SK-N-SH (cell line): ENCODE measurements around the gene KNG1. TPM values are rescaled to one million over a fixed set of nuclear protein-coding genes. Genes with fewer than 3 reads are reported as not detected.

Source experiments
- CTCF ChIA-PET: fragments of 300-600, 350-600 bp; formaldehyde crosslinking; extraction: SDS; loops from one replicate; lab custom pipeline; 2021; lab: Yijun Ruan, JAX
- POLR2A ChIA-PET: fragments of 350-600 bp; sonication (Branson Sonifier 250); formaldehyde crosslinking; extraction: SDS; loops from one replicate; lab custom pipeline; 2020; ENCODE audit warnings: antibody characterized with exemption, inconsistent platforms; lab: Yijun Ruan, JAX
- DNase-seq: peaks from one replicate; pipeline ENCODE4 v3.0.0; 2012
- H2AFZ ChIP-seq: fragments of 200-600 bp; sonication (generic); 2 replicates; pipeline ENCODE4 v1.8.1; 2016; ENCODE audit warnings: antibody characterized with exemption, mild to moderate bottlenecking, low read depth
- H3F3A ChIP-seq: fragments of 200-600 bp; sonication (generic); replicated peaks from 2 replicates; pipeline ENCODE3; 2016; ENCODE audit warnings: antibody characterized with exemption, mild to moderate bottlenecking; ENCODE audit not compliant: insufficient read depth
- H3K27ac ChIP-seq, 2 experiments: fragments of 200-500 bp in 1 of 2; fragments of 200-600 bp in 1 of 2; sonication (Bioruptor generic) in 1 of 2; sonication (generic), shearing (Covaris generic) in 1 of 2; 2 replicates each; pipeline versions ENCODE4 v1.5.1 to v1.6.1; 2014 to 2016; ENCODE audit warnings: low read depth in 2 of 2, inconsistent platforms in 1 of 2, low read length in 1 of 2, mild to moderate bottlenecking in 1 of 2, mixed read lengths in 1 of 2
- H3K27me3 ChIP-seq: fragments of 200-600 bp; sonication (generic), shearing (Covaris generic); 2 replicates; pipeline ENCODE4 v1.6.1; 2016; ENCODE audit warnings: mixed run types; ENCODE audit not compliant: insufficient read depth
- H3K36me3 ChIP-seq, 2 experiments: fragments of 200-500 bp in 1 of 2; fragments of 200-600 bp in 1 of 2; sonication (Bioruptor generic) in 1 of 2; sonication (generic) in 1 of 2; replicated peaks in 1 of 2; 2 replicates each; pipeline versions ENCODE3 to v1.5.1; 2014 to 2016; ENCODE audit warnings: low read length in 1 of 2, mild to moderate bottlenecking in 1 of 2; ENCODE audit not compliant: insufficient read depth in 2 of 2, control insufficient read depth in 1 of 2
- H3K4me1 ChIP-seq, 2 experiments: fragments of 200-500 bp in 1 of 2; fragments of 200-600 bp in 1 of 2; sonication (Bioruptor generic) in 1 of 2; sonication (generic), shearing (Covaris generic) in 1 of 2; 2 replicates each; pipeline versions ENCODE4 v1.5.1 to v1.6.1; 2014 to 2016; ENCODE audit warnings: low read depth in 1 of 2, low read length in 1 of 2, mixed run types in 1 of 2; ENCODE audit not compliant: insufficient read depth in 2 of 2, control insufficient read depth in 1 of 2
- H3K4me2 ChIP-seq: fragments of 200-600 bp; sonication (generic), shearing (Covaris generic); 2 replicates; pipeline ENCODE4 v1.6.1; 2017; ENCODE audit warnings: mixed run types
- H3K4me3 ChIP-seq, 2 experiments: fragments of 200-500 bp in 1 of 2; fragments of 200-600 bp in 1 of 2; sonication (Bioruptor generic) in 1 of 2; sonication (generic), shearing (Covaris generic) in 1 of 2; 2 replicates each; pipeline versions ENCODE4 v1.5.1 to v1.8.1; 2014 to 2016; ENCODE audit warnings: low read depth in 2 of 2, inconsistent platforms in 1 of 2, low read length in 1 of 2, mild to moderate bottlenecking in 1 of 2, mixed read lengths in 1 of 2, moderate library complexity in 1 of 2
- H3K79me2 ChIP-seq: fragments of 200-600 bp; sonication (generic); 2 replicates; pipeline ENCODE4 v1.8.1; 2017; ENCODE audit warnings: mild to moderate bottlenecking; ENCODE audit not compliant: insufficient read depth
- H3K9ac ChIP-seq: fragments of 200-600 bp; sonication (generic); 2 replicates; pipeline ENCODE4 v1.6.1; 2017; ENCODE audit warnings: mixed run types
- H3K9me2 ChIP-seq: fragments of 200-600 bp; sonication (generic); 2 replicates; pipeline ENCODE4 v1.6.1; 2017; ENCODE audit warnings: mixed run types
- H3K9me3 ChIP-seq: fragments of 200-600 bp; sonication (generic); 2 replicates; pipeline ENCODE4 v1.6.1; 2017; ENCODE audit warnings: mixed run types, mild to moderate bottlenecking, moderate library complexity
- H4K20me1 ChIP-seq: fragments of 200-600 bp; sonication (generic); 2 replicates; pipeline ENCODE4 v1.6.1; 2017; ENCODE audit warnings: mild to moderate bottlenecking, mixed run types; ENCODE audit not compliant: insufficient read depth
- ELF1 ChIP-seq: IDR thresholded peaks from 2 replicates; pipeline ENCODE4 v1.4.0; 2012
- EP300 ChIP-seq, 2 experiments: IDR thresholded peaks; 2 replicates each; pipeline versions ENCODE4 v1.4.0 to v1.6.1; 2012; ENCODE audit warnings: borderline replicate concordance in 1 of 2, low read depth in 1 of 2, low read length in 1 of 2
- EZH2phosphoT487 ChIP-seq: fragments of 200-600 bp; sonication (generic); IDR thresholded peaks from 2 replicates; pipeline ENCODE4 v1.6.1; 2017; ENCODE audit warnings: low read depth, mixed run types, mild to moderate bottlenecking, antibody characterized with exemption, moderate library complexity, borderline replicate concordance
- GATA2 ChIP-seq: sonication (generic); formaldehyde crosslinking; IDR thresholded peaks from 2 replicates; pipeline ENCODE4 v1.5.0; 2020; ENCODE audit warnings: mild to moderate bottlenecking, missing genetic modification reagents
- JUND ChIP-seq: IDR thresholded peaks from 2 replicates; pipeline ENCODE4 v1.4.0; 2012
- MXI1 ChIP-seq: IDR thresholded peaks from 2 replicates; pipeline ENCODE4 v1.6.1; 2012; ENCODE audit warnings: mild to moderate bottlenecking, low read depth, low read length, improper control_type of control experiment
- NFIC ChIP-seq: IDR thresholded peaks from 2 replicates; pipeline ENCODE4 v1.4.0; 2012; ENCODE audit warnings: borderline replicate concordance
- NRF1 ChIP-seq: IDR thresholded peaks from 2 replicates; pipeline ENCODE4 v1.6.1; 2012; ENCODE audit warnings: low read depth, mild to moderate bottlenecking, low read length
- PBX3 ChIP-seq: IDR thresholded peaks from 2 replicates; pipeline ENCODE4; 2012
- POLR2AphosphoS5 ChIP-seq: IDR thresholded peaks from 2 replicates; pipeline ENCODE4 v1.6.1; 2012; ENCODE audit warnings: low read depth, low read length
- RCOR1 ChIP-seq: fragments of 150-350 bp; IDR thresholded peaks from 2 replicates; pipeline ENCODE4 v1.6.1; 2017; ENCODE audit warnings: antibody characterized with exemption, low read length
- REST ChIP-seq: IDR thresholded peaks from 2 replicates; pipeline ENCODE4 v1.6.1; 2012; ENCODE audit warnings: mild to moderate bottlenecking, low read depth, low read length, moderate library complexity
- RFX5 ChIP-seq: IDR thresholded peaks from 2 replicates; pipeline ENCODE4 v1.6.1; 2012; ENCODE audit warnings: mild to moderate bottlenecking, improper control_type of control experiment, low read length
- RXRA ChIP-seq: IDR thresholded peaks from 2 replicates; pipeline ENCODE4 v1.4.0; 2012; ENCODE audit warnings: low read depth, mild to moderate bottlenecking, borderline replicate concordance
- SMC3 ChIP-seq: IDR thresholded peaks from 2 replicates; pipeline ENCODE4 v1.6.1; 2012; ENCODE audit warnings: low read depth, low read length, improper control_type of control experiment
- WGBS: methylation state at CpG from one replicate; pipeline ENCODE4 v1.1.6; 2017; ENCODE audit warnings: low lambda C conversion rate; 5-methylcytosine and 5-hydroxymethylcytosine counted together
- polyA plus RNA-seq, 3 experiments: library from polyadenylated mRNA; depleted of rRNA; stranded (reverse); fragments of >200 nt; gene quantifications; 2 replicates each; pipeline ENCODE4 v1.2.3, GENCODE V29; 2012
- TF ChIP-seq, protein P1 (sequence below): IDR thresholded peaks from 2 replicates; pipeline ENCODE4 v1.4.0; 2012; ENCODE audit warnings: low read depth, borderline replicate concordance
- TF ChIP-seq, protein P2 (sequence below): fragments of 150-350 bp; IDR thresholded peaks from 2 replicates; pipeline ENCODE4 v1.6.1; 2017; ENCODE audit warnings: antibody characterized with exemption, low read length, low read depth, borderline replicate concordance
- TF ChIP-seq, protein P3 (sequence below): IDR thresholded peaks from 2 replicates; pipeline ENCODE4 v1.4.0; 2012; ENCODE audit warnings: low read depth, borderline replicate concordance

Gene KNG1
- polyA plus RNA-seq, 1 of the 3 experiments (the other 2 are of a cell fraction): not detected

GRCh38 chr3:186713499-186713898 lies 3.7 kb upstream of the KNG1 start:
- no peaks in the 10 kb centered on the region for H3K4me1 ChIP-seq
- no peak overlapping the region for H3K4me2 ChIP-seq
- H3K4me3 ChIP-seq: no peak overlapping the region
- H3K79me2 ChIP-seq: no peaks in the 10 kb centered on the region
- H3F3A ChIP-seq: no peaks in the 10 kb centered on the region
- no peaks in the 10 kb centered on the region; the same call in 1 of the 2 replicates for H3K27me3 ChIP-seq
- TF ChIP-seq MXI1 (no peak), PBX3 (no peak), RXRA (no peak), NFIC (no peak), GATA2 (CRISPR knock-in tag) (no peak), EP300 (IDR thresholded peaks at IDR 0.05; ENCODE audit: borderline replicate concordance in 1 of 2, low read depth in 1 of 2, low read length in 1 of 2) (no peak), NRF1 (no peak), POLR2AphosphoS5 (no peak), REST (no peak), SMC3 (no peak), EZH2phosphoT487 (no peak), ELF1 (no peak), RFX5 (no peak), JUND (no peak), RCOR1 (no peak)
- TF ChIP-seq, protein P1, sequence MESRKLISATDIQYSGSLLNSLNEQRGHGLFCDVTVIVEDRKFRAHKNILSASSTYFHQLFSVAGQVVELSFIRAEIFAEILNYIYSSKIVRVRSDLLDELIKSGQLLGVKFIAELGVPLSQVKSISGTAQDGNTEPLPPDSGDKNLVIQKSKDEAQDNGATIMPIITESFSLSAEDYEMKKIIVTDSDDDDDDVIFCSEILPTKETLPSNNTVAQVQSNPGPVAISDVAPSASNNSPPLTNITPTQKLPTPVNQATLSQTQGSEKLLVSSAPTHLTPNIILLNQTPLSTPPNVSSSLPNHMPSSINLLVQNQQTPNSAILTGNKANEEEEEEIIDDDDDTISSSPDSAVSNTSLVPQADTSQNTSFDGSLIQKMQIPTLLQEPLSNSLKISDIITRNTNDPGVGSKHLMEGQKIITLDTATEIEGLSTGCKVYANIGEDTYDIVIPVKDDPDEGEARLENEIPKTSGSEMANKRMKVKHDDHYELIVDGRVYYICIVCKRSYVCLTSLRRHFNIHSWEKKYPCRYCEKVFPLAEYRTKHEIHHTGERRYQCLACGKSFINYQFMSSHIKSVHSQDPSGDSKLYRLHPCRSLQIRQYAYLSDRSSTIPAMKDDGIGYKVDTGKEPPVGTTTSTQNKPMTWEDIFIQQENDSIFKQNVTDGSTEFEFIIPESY: no peak
- TF ChIP-seq, protein P2, sequence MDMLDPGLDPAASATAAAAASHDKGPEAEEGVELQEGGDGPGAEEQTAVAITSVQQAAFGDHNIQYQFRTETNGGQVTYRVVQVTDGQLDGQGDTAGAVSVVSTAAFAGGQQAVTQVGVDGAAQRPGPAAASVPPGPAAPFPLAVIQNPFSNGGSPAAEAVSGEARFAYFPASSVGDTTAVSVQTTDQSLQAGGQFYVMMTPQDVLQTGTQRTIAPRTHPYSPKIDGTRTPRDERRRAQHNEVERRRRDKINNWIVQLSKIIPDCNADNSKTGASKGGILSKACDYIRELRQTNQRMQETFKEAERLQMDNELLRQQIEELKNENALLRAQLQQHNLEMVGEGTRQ: no peak
- TF ChIP-seq, protein P3, sequence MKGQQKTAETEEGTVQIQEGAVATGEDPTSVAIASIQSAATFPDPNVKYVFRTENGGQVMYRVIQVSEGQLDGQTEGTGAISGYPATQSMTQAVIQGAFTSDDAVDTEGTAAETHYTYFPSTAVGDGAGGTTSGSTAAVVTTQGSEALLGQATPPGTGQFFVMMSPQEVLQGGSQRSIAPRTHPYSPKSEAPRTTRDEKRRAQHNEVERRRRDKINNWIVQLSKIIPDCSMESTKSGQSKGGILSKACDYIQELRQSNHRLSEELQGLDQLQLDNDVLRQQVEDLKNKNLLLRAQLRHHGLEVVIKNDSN: no peak
- H3K27ac ChIP-seq: no peak overlapping the region
- no peaks in the 10 kb centered on the region for H3K36me3 ChIP-seq
- DNase-seq: no peak
- POLR2A ChIA-PET: no interaction called here
- H3K9ac ChIP-seq: no peak overlapping the region
- H3K9me2 ChIP-seq: no peaks in the 10 kb centered on the region
- H2AFZ ChIP-seq: no peak overlapping the region
- H3K9me3 ChIP-seq: no peaks in the 10 kb centered on the region
- WGBS: 33% methylated on average over 4 of the region's 4 CpGs
- CTCF ChIA-PET: no interaction called here
- no peaks in the 10 kb centered on the region for H4K20me1 ChIP-seq
